Neural crest cell (in vitro differentiated cells): Measurements from ENCODE around the gene NRF1. TPM values are rescaled to one million over a fixed set of nuclear protein-coding genes. Genes with fewer than 3 reads are reported as not detected.

Experiments used
- DNase-seq: peaks from one replicate; pipeline ENCODE4 v3.0.0; 2021; ENCODE audit warnings: low read depth, mixed read lengths, low spot score
- H3K27ac Mint-ChIP-seq: one replicate; pipeline ENCODE4 v1.8.0; 2021; ENCODE audit warnings: mild to moderate bottlenecking, mixed read lengths; ENCODE audit not compliant: unreplicated experiment
- H3K27me3 Mint-ChIP-seq: 2 replicates; pipeline ENCODE4 v1.8.0; 2021; ENCODE audit warnings: low read depth, mild to moderate bottlenecking, mixed read lengths
- H3K36me3 Mint-ChIP-seq: 2 replicates; pipeline ENCODE4 v1.8.0; 2021; ENCODE audit warnings: low read depth, mild to moderate bottlenecking, mixed read lengths
- H3K4me1 Mint-ChIP-seq: 2 replicates; pipeline ENCODE4 v1.8.0; 2021; ENCODE audit warnings: mixed read lengths
- H3K4me3 Mint-ChIP-seq: one replicate; pipeline ENCODE4 v1.8.0; 2021; ENCODE audit warnings: mild to moderate bottlenecking, mixed read lengths
- H3K9me3 Mint-ChIP-seq: 2 replicates; pipeline ENCODE4 v1.8.0; 2021; ENCODE audit warnings: mixed read lengths
- CTCF ChIP-seq: fragments of 200-600 bp; sonication (generic); conservative IDR thresholded peaks from 2 replicates; pipeline ENCODE4 v1.5.0; 2021; ENCODE audit warnings: antibody characterized with exemption, mild to moderate bottlenecking
- total RNA-seq: library from RNA; stranded (reverse); gene quantifications from 2 replicates; pipeline ENCODE4 v1.2.1, GENCODE V29; 2021

The NRF1 gene
- total RNA-seq, 1 donor from 2014 or later: 27.5 TPM

- Mint-ChIP-seq H3K27me3 (no peaks in the 10 kb centered on the region), H3K4me1 (no peaks in the 10 kb centered on the region), H3K9me3 (no peaks in the 10 kb centered on the region), H3K4me3 (no peak overlapping the region), H3K36me3 (no peaks in the 10 kb centered on the region), H3K27ac (no peak overlapping the region)
- no peak for TF ChIP-seq CTCF
- DNase-seq: no peak
Observed at GRCh38 chr7:129796186-129796775, 184.8 kb downstream of the NRF1 start.

GRCh38 chr7:129797214-129797789 lies 185.8 kb downstream of the NRF1 start:
- Mint-ChIP-seq H3K36me3 (no peaks in the 10 kb centered on the region), H3K27me3 (no peaks in the 10 kb centered on the region), H3K4me3 (no peak overlapping the region), H3K27ac (no peak overlapping the region), H3K9me3 (no peaks in the 10 kb centered on the region), H3K4me1 (no peaks in the 10 kb centered on the region)
- TF ChIP-seq CTCF: no peak
- no peak for DNase-seq

- no peak for DNase-seq
- Mint-ChIP-seq H3K4me3 (no peak overlapping the region), H3K9me3 (no peaks in the 10 kb centered on the region), H3K27ac (no peak overlapping the region), H3K4me1 (no peaks in the 10 kb centered on the region), H3K27me3 (no peaks in the 10 kb centered on the region), H3K36me3 (no peaks in the 10 kb centered on the region)
- TF ChIP-seq CTCF: no peak
Observed at GRCh38 chr7:129798616-129799349, 187.3 kb downstream of the NRF1 start.

- no peak for TF ChIP-seq CTCF
- no peaks in the 10 kb centered on the region for H3K36me3 Mint-ChIP-seq
- H3K27ac Mint-ChIP-seq: no peak overlapping the region
- H3K27me3 Mint-ChIP-seq: no peaks in the 10 kb centered on the region
- H3K4me3 Mint-ChIP-seq: no peak overlapping the region
- H3K9me3 Mint-ChIP-seq: no peaks in the 10 kb centered on the region
- DNase-seq: no peak
- no peaks in the 10 kb centered on the region for H3K4me1 Mint-ChIP-seq
Observed at GRCh38 chr7:129799350-129799955, 187.9 kb downstream of the NRF1 start.

- Mint-ChIP-seq H3K4me1 (no peaks in the 10 kb centered on the region), H3K36me3 (no peaks in the 10 kb centered on the region)
Observed at GRCh38 chr7:129800901-129801300, 189.4 kb downstream of the NRF1 start.

More at GRCh38 chr7:129800901-129801300, 189.4 kb downstream of the NRF1 start:
- no peak for TF ChIP-seq CTCF
- Mint-ChIP-seq H3K9me3 (no peaks in the 10 kb centered on the region), H3K27ac (peak overlapping the region; percentile 35), H3K4me3 (no peak overlapping the region), H3K27me3 (no peaks in the 10 kb centered on the region)
- DNase-seq: no peak
